Tibial artery (tissue), 4 donors: ENCODE measurements around the gene STAG2.

Source experiments
- DNase-seq, 2 donors: peaks; one replicate each; pipeline ENCODE4 v3.0.0-alpha.2; 2019
- H3K27ac ChIP-seq, 2 donors: fragments of 200-600 bp; sonication (generic) in 1 of 2; 1 replicate in 1 of 2; 2 replicates in 1 of 2; pipeline ENCODE4 v1.5.1; 2018 to 2019; ENCODE audit warnings: mild to moderate bottlenecking in 1 of 2
- H3K27me3 ChIP-seq, 2 donors: fragments of 200-600 bp; sonication (generic) in 1 of 2; one replicate each; pipeline versions ENCODE4 v1.5.1 to v1.6.0; 2016 to 2019
- H3K36me3 ChIP-seq, 3 donors: fragments of 200-600 bp; sonication (generic) in 2 of 3; one replicate each; pipeline ENCODE4 v1.5.1; 2016 to 2019; ENCODE audit warnings: mild to moderate bottlenecking in 2 of 3
- H3K4me1 ChIP-seq, 4 donors: fragments of 200-600 bp; sonication (generic) in 2 of 4; 1 replicate in 3 of 4; 2 replicates in 1 of 4; pipeline ENCODE4 v1.5.1; 2016 to 2019
- H3K4me3 ChIP-seq, 2 donors: fragments of 200-600 bp; sonication (generic) in 1 of 2; 1 replicate in 1 of 2; 2 replicates in 1 of 2; pipeline ENCODE4 v1.5.1; 2018 to 2019; ENCODE audit warnings: mild to moderate bottlenecking in 2 of 2
- H3K9me3 ChIP-seq, 3 donors: fragments of 200-600 bp; sonication (generic) in 1 of 3; one replicate each; pipeline ENCODE4 v1.5.1; 2016 to 2019
- CTCF ChIP-seq, 2 experiments: fragments of 200-600 bp in 1 of 2; fragments of 450-650 bp in 1 of 2; IDR thresholded peaks; one replicate each; pipeline ENCODE4 v1.5.1; 2017 to 2019; ENCODE audit warnings: antibody characterized with exemption in 2 of 2, mild to moderate bottlenecking in 1 of 2, moderate library complexity in 1 of 2
- intact Hi-C: fragments of 100-400 bp; cut with DNase I; formaldehyde crosslinking; loops from one replicate; pipeline ENCODE4 v1.15.0; 2023; ENCODE audit warnings: low total_unique reads

STAG2 gene

GRCh38 chrX:123961268-123962005 lies at the start of gene STAG2:
Gene STAG2, plus strand, starts transcription at chrX:123961706. Its CDS starts 60,922 bp downstream, at chrX:124022628.
- intact Hi-C loops, result no loop called here
- Histone ChIP-seq H3K27me3 (peaks cover 0 to 6% of the 10 kb centered on the region in 2 donors), H3K9me3 (no peaks in the 10 kb centered on the region), H3K4me3 (peak within 1 kb of the TSS; percentile 86 to 91), H3K27ac (peak within 1 kb of the TSS; percentile 98 to 99), H3K36me3 (no peaks in the 10 kb centered on the region), H3K4me1 (peaks cover 0 to 16% (median 2%) of the 10 kb centered on the region in 4 donors)
- DNase-seq, result peak; percentile 81 to 88
- no peak for TF ChIP-seq CTCF (IDR thresholded peaks at IDR 0.05)

- TF ChIP-seq CTCF (IDR thresholded peaks at IDR 0.05), result no peak
- no peaks in the 10 kb centered on the region for H3K9me3 ChIP-seq
- H3K4me1 ChIP-seq, result no peaks in the 10 kb centered on the region
- intact Hi-C loops, result no loop called here
- H3K27me3 ChIP-seq, result no peaks in the 10 kb centered on the region
- H3K27ac ChIP-seq, result no peak overlapping the region
- H3K36me3 ChIP-seq, result no peaks in the 10 kb centered on the region
- no peak overlapping the region for H3K4me3 ChIP-seq
- DNase-seq, result no peak
Measured at GRCh38 chrX:123917069-123917468, 44.4 kb upstream of the STAG2 start.

- H3K36me3 ChIP-seq, result no peaks in the 10 kb centered on the region
- intact Hi-C loops, result no loop called here
- H3K4me3 ChIP-seq, result no peak overlapping the region
- DNase-seq, result no peak
- H3K9me3 ChIP-seq, result no peaks in the 10 kb centered on the region
- no peaks in the 10 kb centered on the region for H3K4me1 ChIP-seq
- H3K27me3 ChIP-seq, result no peaks in the 10 kb centered on the region
- H3K27ac ChIP-seq, result no peak overlapping the region
- TF ChIP-seq CTCF (IDR thresholded peaks at IDR 0.05), result no peak
Measured at GRCh38 chrX:123918106-123918721, 43.3 kb upstream of the STAG2 start.

- DNase-seq, result no peak
- TF ChIP-seq CTCF (IDR thresholded peaks at IDR 0.05), result no peak
- Histone ChIP-seq H3K4me3 (no peak overlapping the region), H3K27ac (no peak overlapping the region), H3K4me1 (no peaks in the 10 kb centered on the region), H3K9me3 (no peaks in the 10 kb centered on the region), H3K36me3 (no peaks in the 10 kb centered on the region), H3K27me3 (no peaks in the 10 kb centered on the region)
- intact Hi-C loops, result no loop called here
Measured at GRCh38 chrX:123920105-123920785, 41.3 kb upstream of the STAG2 start.

GRCh38 chrX:123923211-123923610 lies 38.3 kb upstream of the STAG2 start:
- Histone ChIP-seq H3K27ac (no peak overlapping the region), H3K9me3 (no peaks in the 10 kb centered on the region), H3K4me1 (no peaks in the 10 kb centered on the region), H3K36me3 (no peaks in the 10 kb centered on the region), H3K4me3 (no peak overlapping the region), H3K27me3 (no peaks in the 10 kb centered on the region)
- TF ChIP-seq CTCF (IDR thresholded peaks at IDR 0.05), result no peak
- intact Hi-C loops, result no loop called here
- DNase-seq, result no peak
